CD4-positive, alpha-beta T cell treated with Interleukin-1 beta for 1 hour (primary cell): ENCODE results near the gene PTCD3.

Experiments
- DNase-seq, 2 donors: peaks; one replicate each; pipeline ENCODE4 v3.0.0-alpha.2; 2020 to 2022

Gene PTCD3

DNA sequence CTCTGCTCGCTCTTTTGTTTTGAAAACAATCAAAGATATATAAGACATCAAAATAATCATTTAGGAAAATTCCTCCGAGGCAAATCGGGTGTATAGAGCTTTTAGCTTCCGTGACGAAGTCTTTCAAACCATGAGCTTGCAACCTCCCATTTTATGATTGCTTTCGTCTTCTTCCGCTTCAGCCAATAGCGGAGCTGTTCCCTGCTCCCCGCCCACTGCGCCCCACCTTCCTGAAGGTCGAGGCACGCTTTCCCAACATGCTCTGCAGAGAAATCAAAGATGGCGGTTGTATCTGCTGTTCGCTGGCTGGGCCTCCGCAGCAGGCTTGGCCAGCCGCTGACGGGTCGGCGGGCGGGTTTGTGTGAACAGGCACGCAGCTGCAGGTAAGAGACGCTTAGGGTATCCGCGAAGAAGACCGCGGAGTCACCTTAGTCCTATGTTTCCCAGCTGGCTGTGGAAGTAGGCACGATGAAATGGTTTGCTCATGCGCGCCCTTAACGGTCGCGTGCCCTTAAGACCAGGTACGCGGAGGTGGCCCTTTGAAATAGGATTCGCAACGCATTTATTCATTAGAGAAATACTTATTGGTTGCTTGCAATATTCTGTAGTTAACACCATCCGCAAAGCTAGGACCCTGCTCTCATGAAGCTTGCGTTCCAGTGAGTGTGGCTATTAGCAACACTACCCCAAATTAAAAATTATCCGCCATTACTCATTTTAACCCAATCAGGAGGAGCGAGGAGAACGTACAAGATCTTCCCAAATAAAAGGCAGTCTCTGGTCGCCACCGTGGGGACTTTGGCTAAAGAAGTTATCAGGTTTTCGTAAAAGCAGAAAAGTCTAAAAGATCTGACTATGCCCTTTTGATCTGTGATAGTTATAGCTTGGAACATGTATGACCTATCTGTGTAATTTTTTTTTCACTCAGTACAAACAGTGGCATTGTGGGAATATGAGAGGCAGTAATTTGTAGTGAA lies at the start of gene PTCD3:
TSS of gene PTCD3 (plus strand) at position 267 of the 977 bp plus-strand sequence. CDS start at position 280, 13 bp downstream.
- peak; percentile 92 to 93 for DNase-seq

DNA sequence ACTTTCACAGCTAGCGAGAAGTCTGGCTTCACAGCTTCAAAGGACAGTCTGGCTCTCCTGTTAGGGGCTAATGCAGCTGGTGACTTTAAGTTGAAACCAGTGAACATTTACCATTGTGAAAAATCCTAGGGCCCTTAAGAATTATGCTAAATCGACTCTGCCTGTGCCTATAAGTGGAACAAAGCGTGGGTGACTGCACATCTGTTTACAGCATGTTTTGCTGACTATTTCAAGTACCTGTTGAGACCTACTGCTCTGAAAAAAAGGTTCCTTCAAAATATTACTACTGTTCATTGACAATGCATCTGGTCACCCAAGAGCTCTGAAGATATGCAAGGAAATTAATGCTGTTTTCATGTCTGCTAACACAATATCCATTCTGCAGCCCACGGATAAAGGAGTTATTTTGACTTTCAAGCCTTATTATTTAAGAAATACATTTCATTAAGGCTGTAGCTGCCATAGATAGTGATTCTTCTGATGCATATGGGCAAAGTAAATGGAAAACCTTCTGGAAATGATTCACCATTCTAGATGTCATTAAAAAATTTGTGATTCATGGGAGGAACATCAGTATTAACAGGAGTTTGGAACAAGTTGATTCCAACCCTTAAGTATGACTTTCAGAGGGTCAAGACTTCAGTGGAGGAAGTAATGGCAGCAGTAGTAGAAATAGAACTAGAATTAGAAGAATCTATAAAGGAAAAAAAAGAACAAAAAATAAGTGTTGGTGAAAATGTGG lies 49.3 kb upstream of the PTCD3 start:
- no peak for DNase-seq

- DNase-seq, result no peak
These were observed 44.0 kb upstream of the PTCD3 start for GRCh38 chr2:86062043-86062442.

- DNase-seq, result no peak
These were observed 42.0 kb upstream of the PTCD3 start for GRCh38 chr2:86064006-86064405.

- no peak for DNase-seq
These were observed 40.5 kb upstream of the PTCD3 start for GRCh38 chr2:86065512-86065911.

DNA sequence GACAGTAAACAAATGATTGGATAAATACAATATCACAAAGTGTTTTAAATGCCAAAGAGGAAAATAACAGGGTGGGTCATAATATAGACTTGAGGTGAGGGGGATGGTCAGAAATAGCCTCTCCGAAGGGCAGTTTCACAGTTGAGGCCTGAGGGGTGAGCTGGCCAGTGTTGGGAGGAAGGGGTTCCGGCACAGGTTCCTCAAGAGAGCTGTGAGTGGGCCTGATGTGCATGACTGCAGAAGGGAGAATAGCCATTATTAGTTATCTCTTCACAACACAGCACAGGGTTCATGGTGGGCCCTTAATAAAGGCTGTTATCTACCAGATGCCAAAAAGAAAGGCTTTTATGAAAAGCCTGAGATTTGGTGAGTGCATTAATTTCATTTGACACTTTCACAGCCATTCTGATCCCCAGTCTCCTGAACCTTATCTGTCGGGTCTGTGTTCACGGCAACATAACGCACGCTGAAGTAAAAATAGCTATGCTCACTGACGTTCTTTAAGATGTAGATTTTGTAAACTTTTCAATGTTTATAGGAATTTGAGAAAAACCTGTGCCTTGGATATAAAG lies 39.9 kb upstream of the PTCD3 start:
- no peak for DNase-seq

DNA sequence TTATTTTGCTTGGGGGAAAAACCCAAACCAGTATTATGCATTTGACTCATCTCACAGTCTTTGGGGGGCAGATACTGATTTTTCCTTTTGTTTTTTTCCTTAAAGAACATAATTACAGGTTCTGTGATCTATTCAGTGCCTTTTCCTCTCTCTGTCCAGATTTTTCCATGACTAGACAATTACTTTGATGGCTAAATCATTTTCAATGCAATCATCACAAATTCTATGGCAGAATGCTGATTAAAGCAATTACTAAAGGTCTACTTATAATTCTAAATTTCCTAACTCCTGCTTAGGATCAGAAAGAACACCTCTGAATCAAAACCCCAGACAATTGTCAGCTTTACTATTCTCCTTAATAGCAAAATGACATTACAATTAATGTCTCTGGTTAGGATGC lies 39.1 kb upstream of the PTCD3 start:
- DNase-seq, result no peak

- DNase-seq, result peak; percentile 42 to 46
These were observed 37.9 kb upstream of the PTCD3 start for GRCh38 chr2:86068136-86068588.

GRCh38 chr2:86068648-86069047 lies 37.4 kb upstream of the PTCD3 start:
- no peak for DNase-seq

DNA sequence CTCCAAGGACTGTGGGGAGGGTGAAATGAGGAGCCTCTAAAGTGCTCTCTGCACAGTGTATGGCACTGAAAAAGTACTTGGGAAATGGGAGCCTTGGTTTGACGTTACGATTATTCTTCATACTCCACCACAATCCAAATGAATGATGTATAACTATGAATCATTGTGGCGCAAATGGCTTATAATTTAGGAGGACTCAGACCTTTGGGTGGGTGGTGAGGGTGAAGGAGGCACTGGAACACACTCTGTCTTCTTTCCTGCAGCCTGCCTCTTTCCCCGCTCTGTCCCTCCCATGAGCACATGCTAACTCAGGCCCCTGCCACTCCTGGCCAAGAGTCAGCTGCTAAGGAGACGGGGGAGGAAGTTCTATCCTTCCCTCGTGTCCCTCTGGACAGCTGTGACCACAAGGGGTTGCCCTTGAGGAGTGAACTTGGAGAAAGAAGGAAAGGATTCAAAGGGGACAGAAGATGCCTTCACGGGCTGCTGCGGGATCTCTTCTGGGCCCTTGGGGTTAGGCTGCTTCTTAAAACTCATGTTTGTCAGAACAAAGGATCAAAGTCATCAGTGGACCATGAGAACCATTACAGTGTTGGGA lies 36.8 kb upstream of the PTCD3 start:
- DNase-seq, result no peak

DNA sequence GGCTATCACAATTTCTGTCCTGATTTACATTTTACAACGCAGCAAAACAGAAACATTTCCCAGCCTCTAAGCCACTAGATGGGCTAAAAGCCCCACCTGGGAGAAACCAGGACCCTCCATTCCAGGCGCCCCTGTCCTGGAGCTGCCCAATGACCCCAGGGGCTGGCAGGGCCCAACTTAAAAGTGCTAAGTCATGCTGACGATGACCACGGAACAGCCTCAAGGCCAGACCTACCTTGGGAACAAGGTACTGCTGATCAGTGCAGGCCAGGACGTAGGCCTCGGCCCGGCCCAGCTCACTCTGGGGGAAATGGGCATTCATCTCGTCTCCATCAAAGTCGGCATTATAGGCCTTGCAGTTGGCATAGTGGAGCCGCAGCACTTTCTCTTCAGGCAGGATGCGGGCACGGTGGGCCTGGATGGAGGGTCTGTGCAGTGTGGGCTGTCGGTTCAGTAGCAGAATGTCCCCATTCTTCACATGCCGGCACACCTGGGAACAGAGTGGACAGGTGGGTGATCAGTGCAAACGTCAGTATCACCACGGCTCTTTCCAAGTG lies 36.2 kb upstream of the PTCD3 start:
- no peak for DNase-seq

DNA sequence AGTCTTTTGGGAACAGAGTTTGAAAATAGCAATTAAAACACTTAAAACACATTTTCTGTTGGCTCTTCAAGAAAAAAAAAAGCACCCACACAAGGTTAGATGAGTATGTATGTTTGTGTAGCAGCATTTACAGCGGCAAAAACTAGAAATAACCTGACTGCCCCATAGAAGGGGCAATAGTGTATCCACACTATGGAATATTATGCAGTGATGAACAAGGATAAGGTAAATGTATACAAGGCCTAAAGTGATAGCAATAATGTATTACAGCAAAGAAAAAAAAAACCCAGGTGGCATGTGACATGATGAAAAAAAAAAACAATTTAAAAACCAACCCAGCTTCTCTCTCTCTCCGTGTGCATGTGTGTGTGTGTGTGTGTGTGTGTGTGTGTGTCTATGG lies 35.2 kb upstream of the PTCD3 start:
- no peak for DNase-seq

DNA sequence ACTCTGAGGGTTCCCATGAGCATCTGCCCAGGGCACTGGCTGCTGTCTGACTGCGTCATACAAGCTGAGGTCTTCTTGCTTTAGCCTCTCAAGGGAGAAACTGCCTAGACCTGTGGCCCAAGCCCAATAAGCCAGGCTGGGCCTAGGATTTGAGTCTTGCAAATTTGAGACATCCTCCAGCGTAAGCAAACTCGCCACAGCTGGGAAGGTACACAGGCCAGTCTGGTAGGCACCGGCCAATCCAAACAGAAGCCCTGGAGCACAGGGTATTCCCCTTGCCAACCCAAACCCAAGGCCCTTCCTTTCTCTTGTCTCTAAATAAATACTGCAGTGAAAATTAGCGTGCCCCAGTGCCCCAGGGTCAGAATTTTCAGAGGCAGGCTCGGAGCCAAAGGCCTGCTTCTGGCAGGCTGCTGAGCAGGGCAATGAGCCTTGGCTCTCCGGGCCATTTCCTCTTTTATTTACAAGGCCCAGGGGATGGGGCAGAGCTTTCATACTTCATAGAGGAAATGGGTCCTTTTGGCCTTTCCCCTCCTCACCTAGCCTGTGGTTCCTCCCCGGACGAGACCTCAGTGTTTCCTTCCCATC lies 33.7 kb upstream of the PTCD3 start:
- DNase-seq, result peak in 1 of 2 donors; percentile 53

GRCh38 chr2:86073225-86073624 lies 32.8 kb upstream of the PTCD3 start:
- no peak for DNase-seq

- DNase-seq, result no peak
These were observed 31.8 kb upstream of the PTCD3 start for GRCh38 chr2:86074256-86074655.

DNA sequence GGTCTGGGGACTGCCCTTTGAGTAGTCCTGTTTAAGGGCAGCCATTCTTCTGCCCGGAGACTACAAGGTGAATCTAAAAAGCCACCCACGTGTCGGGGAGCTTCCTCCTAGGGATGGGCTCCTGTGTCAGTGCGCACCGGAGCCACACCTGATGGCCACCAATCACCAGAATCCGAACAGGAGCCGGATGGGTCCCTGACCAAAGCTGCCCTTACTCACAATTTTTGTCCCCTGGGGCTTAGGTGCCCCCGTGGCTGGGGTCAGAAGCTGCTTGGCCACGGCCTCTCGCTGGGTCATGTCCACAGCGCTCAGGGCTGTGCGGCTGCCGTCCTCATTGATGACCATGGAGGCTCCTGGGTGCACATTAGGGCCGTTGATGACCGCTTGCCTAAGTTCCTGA lies 31.2 kb upstream of the PTCD3 start:
- DNase-seq, result no peak

DNA sequence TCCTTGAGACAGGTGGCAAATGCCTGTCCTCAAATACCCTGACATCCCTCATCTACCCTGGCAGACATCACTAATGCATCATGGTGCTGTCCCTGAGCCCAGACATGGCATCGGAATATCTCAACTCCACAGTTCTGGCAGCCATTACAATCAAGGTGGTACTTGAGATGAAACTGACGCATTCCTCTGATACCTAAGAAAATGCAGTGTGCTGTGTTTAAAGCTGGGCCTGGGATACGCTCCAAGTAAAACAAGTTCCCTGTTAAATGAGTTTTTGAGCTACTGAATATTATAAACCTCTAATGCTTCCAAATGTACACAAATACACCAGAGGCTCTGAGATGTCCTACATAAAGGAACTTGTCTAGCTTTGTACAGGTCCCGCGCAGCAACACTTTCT lies 30.1 kb upstream of the PTCD3 start:
- no peak for DNase-seq

- DNase-seq, result peak; percentile 60
These were observed 27.1 kb upstream of the PTCD3 start for GRCh38 chr2:86078774-86079545.

GRCh38 chr2:86079981-86080911 lies 25.8 kb upstream of the PTCD3 start:
- DNase-seq, result peak; percentile 86

DNA sequence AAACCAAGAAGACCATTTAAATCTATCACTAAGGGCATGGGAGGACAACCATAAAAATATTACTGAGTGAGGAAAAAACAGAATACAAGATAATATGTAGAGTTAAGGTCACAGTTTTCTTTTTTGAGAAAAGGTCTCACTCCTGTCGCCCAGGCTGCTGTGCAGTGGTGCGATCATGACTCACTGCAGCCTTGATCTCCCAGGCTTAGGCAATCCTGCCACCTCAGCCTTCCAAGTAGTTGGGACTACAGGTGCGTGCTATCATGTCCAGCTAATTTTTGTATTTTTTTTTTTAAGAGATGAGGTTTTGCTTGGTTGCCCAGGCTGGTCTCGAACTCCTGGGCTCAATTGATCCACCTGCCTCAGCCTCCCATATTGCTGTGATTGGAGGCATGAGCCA lies 24.3 kb upstream of the PTCD3 start:
- DNase-seq, result no peak
